Measurements from ENCODE around the gene SUCNR1.
"Not testable (repeated sequence)": the region's sequence is repeated elsewhere in the genome, so short reads cannot be mapped to it uniquely, and the experiment has no call there.

SUCNR1 gene

DNA sequence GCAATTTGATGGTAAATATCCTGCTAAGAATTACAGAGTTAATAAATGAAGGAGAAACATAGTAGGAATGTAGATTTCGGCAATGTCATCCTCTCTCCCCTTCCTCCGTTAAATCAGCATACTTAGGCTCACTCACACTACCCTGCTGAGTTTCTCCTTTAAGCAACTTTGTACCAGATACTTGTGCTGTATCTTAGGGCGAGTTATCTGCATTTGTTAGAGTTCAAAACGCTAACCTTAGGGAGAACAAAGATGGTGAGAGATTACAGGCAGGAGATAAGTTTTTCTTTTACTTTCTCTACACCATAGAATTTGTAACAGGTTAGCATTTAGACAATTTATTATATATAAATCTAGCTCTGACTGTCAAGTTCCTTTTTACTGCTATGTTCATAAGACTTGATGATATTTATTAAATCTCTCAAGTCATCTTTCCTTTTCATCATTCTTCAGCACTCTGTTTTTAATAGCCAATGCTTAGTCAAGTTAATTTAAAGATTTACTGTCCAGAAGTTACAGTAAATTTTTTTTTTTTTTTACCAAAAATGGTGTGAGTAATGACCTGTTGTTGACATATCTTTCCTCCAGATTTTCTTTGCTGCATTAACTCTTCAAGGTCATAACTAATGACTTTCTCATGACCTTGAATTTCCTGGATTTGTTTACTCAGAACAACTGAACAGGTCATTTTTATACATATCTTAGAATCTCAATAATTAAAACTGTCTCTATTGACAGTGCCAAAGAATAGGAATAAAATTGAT is 22.2 kb downstream of the SUCNR1 start:
- H3K9ac ChIP-seq (ENCODE audit: low read length): no peak overlapping the region
- no peak overlapping the region for H3K4me3 ChIP-seq (ENCODE audit: low read length)
- no peak overlapping the region for H3K4me2 ChIP-seq (ENCODE audit: low read length)
- H3K79me2 ChIP-seq (ENCODE audit: control insufficient read depth, insufficient read depth, low read length): no peaks in the 10 kb centered on the region
- peaks cover 2% of the 10 kb centered on the region for H3K4me1 ChIP-seq (ENCODE audit: control insufficient read depth, low read depth, low read length)
- no peak overlapping the region for H3K18ac ChIP-seq (ENCODE audit: low read length)
- no peak overlapping the region for H3K4ac ChIP-seq (ENCODE audit: low read depth, low read length)
- no peaks in the 10 kb centered on the region for H3K36me3 ChIP-seq (ENCODE audit: control insufficient read depth, insufficient read depth, low read length)
- no peak overlapping the region for H4K8ac ChIP-seq (ENCODE audit: low read depth, low read length)
- DNase-seq: peak; percentile 92
- no peak overlapping the region for H2AK5ac ChIP-seq (ENCODE audit: low read length)
- H3K56ac ChIP-seq (ENCODE audit: low read length): no peak overlapping the region
- H3K27ac ChIP-seq (ENCODE audit: low read depth, low read length): no peak overlapping the region
- H3K27me3 ChIP-seq (ENCODE audit: insufficient read depth, low read length, poor library complexity): no peaks in the 10 kb centered on the region
- H2BK15ac ChIP-seq (replicated peaks; ENCODE audit: low read depth): no peak overlapping the region
- no peaks in the 10 kb centered on the region for H3K79me1 ChIP-seq (ENCODE audit: low read length)
- WGBS (ENCODE audit: extremely low coverage, insufficient coverage, low lambda C conversion rate): no CpG with 5 or more reads among the region's 4 CpGs
- no peak overlapping the region for H3K23ac ChIP-seq (ENCODE audit: low read length)
- no peak overlapping the region for H2BK120ac ChIP-seq (ENCODE audit: low read depth, low read length)
- no peak overlapping the region for H4K5ac ChIP-seq (ENCODE audit: low read length)
- H2BK5ac ChIP-seq (ENCODE audit: low read length): no peak overlapping the region

DNA sequence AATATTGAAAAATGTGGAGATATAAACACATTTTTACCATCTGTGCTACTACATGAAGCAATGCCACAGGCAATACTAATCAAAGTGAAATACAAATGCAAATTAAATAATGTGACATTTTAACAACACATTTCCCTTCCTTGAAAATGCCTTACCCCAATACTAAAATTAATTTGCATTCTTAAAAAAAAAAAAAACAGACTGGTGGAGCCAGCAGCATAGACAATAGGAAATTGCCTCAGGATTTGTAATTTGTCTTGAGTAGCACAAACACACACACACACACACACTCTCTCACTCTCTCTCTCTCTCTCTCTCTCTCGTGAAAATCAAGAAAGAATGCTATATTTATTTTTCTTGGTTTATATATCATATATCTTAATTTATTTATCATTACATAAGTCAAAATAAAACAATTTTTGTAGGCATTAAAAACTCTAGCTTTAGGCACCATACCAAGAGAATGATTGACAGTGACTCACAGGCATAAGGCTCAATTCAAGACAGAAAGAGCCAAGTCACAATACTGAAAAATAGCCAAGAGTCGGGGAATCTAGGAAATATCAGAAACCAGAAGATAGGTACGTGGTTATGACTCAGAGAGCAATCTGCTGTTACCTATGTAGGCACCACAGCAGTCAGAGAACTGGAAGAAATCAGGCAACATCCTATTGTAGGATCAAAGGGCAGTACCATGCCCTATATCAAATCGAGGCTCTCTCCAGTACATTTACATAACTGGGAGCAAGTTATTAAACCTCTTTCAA is 23.0 kb downstream of the SUCNR1 start:
- no peaks in the 10 kb centered on the region for H3K79me1 ChIP-seq (ENCODE audit: low read length)
- H3K27me3 ChIP-seq (ENCODE audit: insufficient read depth, low read length, poor library complexity): no peaks in the 10 kb centered on the region
- no peaks in the 10 kb centered on the region for H3K79me2 ChIP-seq (ENCODE audit: control insufficient read depth, insufficient read depth, low read length)

DNA sequence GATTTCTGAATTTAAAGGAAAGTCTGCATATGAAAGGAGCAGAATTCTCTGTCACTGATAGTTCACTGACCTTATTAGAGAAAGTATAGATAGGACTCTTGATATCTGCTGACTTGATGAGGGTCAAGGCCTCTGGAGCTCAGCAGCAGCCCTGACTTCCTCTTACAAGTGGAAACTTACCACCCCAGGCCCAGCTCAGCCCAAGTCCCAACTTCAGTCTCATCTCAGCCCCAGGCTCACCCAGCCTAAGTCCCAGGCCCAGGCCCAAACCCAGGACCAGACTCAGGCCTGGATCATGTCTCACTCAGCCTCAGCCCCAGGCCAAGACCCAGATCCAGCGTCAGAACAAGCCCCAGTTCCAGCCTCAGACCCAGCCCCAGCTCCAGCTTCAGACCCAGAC is 24.7 kb downstream of the SUCNR1 start:
- not testable (repeated sequence) for H3K18ac ChIP-seq (ENCODE audit: low read length); H3K4me1 ChIP-seq (ENCODE audit: control insufficient read depth, low read depth, low read length); H3K23ac ChIP-seq (ENCODE audit: low read length); H3K4ac ChIP-seq (ENCODE audit: low read depth, low read length); H2BK120ac ChIP-seq (ENCODE audit: low read depth, low read length); H2BK15ac ChIP-seq (replicated peaks; ENCODE audit: low read depth); H3K79me1 ChIP-seq (ENCODE audit: low read length); H3K36me3 ChIP-seq (ENCODE audit: control insufficient read depth, insufficient read depth, low read length); H3K56ac ChIP-seq (ENCODE audit: low read length); H2BK5ac ChIP-seq (ENCODE audit: low read length); H3K4me3 ChIP-seq (ENCODE audit: low read length); H3K4me2 ChIP-seq (ENCODE audit: low read length); DNase-seq; H4K5ac ChIP-seq (ENCODE audit: low read length); H3K9ac ChIP-seq (ENCODE audit: low read length); H4K8ac ChIP-seq (ENCODE audit: low read depth, low read length); H3K27ac ChIP-seq (ENCODE audit: low read depth, low read length); H2AK5ac ChIP-seq (ENCODE audit: low read length); H3K79me2 ChIP-seq (ENCODE audit: control insufficient read depth, insufficient read depth, low read length); H3K27me3 ChIP-seq (ENCODE audit: insufficient read depth, low read length, poor library complexity)
- no CpG with 5 or more reads among the region's 1 CpG for WGBS (ENCODE audit: extremely low coverage, insufficient coverage, low lambda C conversion rate)

More for the DNA sequence above, 23.0 kb downstream of the SUCNR1 start:
- no peak overlapping the region for H3K9ac ChIP-seq (ENCODE audit: low read length)
- H4K8ac ChIP-seq (ENCODE audit: low read depth, low read length): no peak overlapping the region
- peaks cover 2% of the 10 kb centered on the region for H3K4me1 ChIP-seq (ENCODE audit: control insufficient read depth, low read depth, low read length)
- H3K56ac ChIP-seq (ENCODE audit: low read length): no peak overlapping the region
- H3K4me3 ChIP-seq (ENCODE audit: low read length): no peak overlapping the region
- no peak overlapping the region for H2BK15ac ChIP-seq (replicated peaks; ENCODE audit: low read depth)
- H3K4ac ChIP-seq (ENCODE audit: low read depth, low read length): no peak overlapping the region
- no peak overlapping the region for H3K27ac ChIP-seq (ENCODE audit: low read depth, low read length)
- no peak overlapping the region for H3K4me2 ChIP-seq (ENCODE audit: low read length)
- no peak overlapping the region for H4K5ac ChIP-seq (ENCODE audit: low read length)
- no peak overlapping the region for H2BK5ac ChIP-seq (ENCODE audit: low read length)
- DNase-seq: no peak
- no peaks in the 10 kb centered on the region for H3K36me3 ChIP-seq (ENCODE audit: control insufficient read depth, insufficient read depth, low read length)
- no peak overlapping the region for H2BK120ac ChIP-seq (ENCODE audit: low read depth, low read length)
- H2AK5ac ChIP-seq (ENCODE audit: low read length): no peak overlapping the region
- no peak overlapping the region for H3K18ac ChIP-seq (ENCODE audit: low read length)
- no CpG with 5 or more reads among the region's 4 CpGs for WGBS (ENCODE audit: extremely low coverage, insufficient coverage, low lambda C conversion rate)
- no peak overlapping the region for H3K23ac ChIP-seq (ENCODE audit: low read length)

DNA sequence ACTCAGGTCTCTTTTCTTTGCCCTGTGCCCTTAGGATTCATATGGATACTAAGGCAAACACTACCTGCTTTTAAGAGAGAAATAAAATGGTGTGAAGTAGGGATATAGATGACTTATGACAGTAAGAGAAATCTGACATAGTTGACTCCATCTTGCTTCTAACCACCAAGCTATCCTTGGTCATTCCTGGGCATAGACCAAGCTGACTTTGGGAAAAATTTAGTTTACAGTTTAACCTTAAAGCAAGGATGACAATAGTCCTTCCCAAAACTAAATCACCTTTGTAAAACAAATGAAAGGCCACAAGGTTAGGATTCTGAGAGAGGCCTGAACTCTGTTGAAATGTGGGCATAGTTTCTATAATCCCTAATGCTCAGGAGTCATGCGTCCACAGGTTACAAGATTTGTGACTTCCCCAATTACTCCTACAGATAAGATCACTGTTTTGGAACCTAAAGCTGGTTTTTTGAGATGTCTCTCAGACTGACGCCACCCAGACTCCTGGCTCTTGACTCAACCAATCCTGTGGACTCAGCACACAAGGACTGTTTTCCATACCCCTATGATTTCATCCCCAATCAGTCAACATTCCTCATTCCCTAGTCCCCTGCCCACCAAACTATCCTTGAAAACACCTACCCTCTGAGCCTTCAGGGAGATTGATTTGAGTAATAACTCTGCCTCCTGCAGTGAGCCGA is 25.3 kb downstream of the SUCNR1 start:
- not testable (repeated sequence) for H2BK5ac ChIP-seq (ENCODE audit: low read length); H3K4me3 ChIP-seq (ENCODE audit: low read length); H3K36me3 ChIP-seq (ENCODE audit: control insufficient read depth, insufficient read depth, low read length); H3K4me2 ChIP-seq (ENCODE audit: low read length); DNase-seq; H2BK120ac ChIP-seq (ENCODE audit: low read depth, low read length); H4K8ac ChIP-seq (ENCODE audit: low read depth, low read length); H3K4me1 ChIP-seq (ENCODE audit: control insufficient read depth, low read depth, low read length); H2AK5ac ChIP-seq (ENCODE audit: low read length); H3K56ac ChIP-seq (ENCODE audit: low read length); H3K27ac ChIP-seq (ENCODE audit: low read depth, low read length); H3K23ac ChIP-seq (ENCODE audit: low read length); H3K79me1 ChIP-seq (ENCODE audit: low read length); H2BK15ac ChIP-seq (replicated peaks; ENCODE audit: low read depth); H4K5ac ChIP-seq (ENCODE audit: low read length); H3K4ac ChIP-seq (ENCODE audit: low read depth, low read length); H3K79me2 ChIP-seq (ENCODE audit: control insufficient read depth, insufficient read depth, low read length); H3K9ac ChIP-seq (ENCODE audit: low read length); H3K27me3 ChIP-seq (ENCODE audit: insufficient read depth, low read length, poor library complexity)
- peak overlapping the region; percentile 60 for H3K18ac ChIP-seq (ENCODE audit: low read length)
- no CpG with 5 or more reads among the region's 3 CpGs for WGBS (ENCODE audit: extremely low coverage, insufficient coverage, low lambda C conversion rate)

DNA sequence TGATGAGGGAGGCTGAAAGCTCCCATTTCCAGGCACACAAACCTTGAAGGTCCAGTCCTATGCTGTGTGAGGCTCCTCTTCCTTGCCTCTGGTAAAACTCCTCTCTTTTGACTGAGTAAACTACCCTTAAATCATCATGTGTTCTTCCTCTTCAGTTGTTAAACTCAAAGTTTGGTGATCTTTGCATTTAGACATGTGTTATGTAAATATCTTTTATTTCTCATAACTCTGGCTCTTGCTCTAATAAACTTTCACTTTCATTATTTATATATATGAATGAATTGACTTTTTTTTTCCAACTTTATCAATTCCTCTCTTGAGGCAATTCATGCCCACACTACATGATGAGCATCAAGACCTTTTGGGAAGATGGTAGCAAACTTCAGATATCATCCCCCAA is 26.6 kb downstream of the SUCNR1 start:
- Histone ChIP-seq H2BK15ac (replicated peaks; ENCODE audit: low read depth) (no peak overlapping the region), H4K8ac (ENCODE audit: low read depth, low read length) (no peak overlapping the region), H2AK5ac (ENCODE audit: low read length) (no peak overlapping the region), H3K4me2 (ENCODE audit: low read length) (no peak overlapping the region), H3K56ac (ENCODE audit: low read length) (no peak overlapping the region), H2BK5ac (ENCODE audit: low read length) (no peak overlapping the region), H2BK120ac (ENCODE audit: low read depth, low read length) (no peak overlapping the region), H3K27me3 (ENCODE audit: insufficient read depth, low read length, poor library complexity) (no peaks in the 10 kb centered on the region), H3K79me2 (ENCODE audit: control insufficient read depth, insufficient read depth, low read length) (no peaks in the 10 kb centered on the region), H3K36me3 (ENCODE audit: control insufficient read depth, insufficient read depth, low read length) (no peaks in the 10 kb centered on the region), H4K5ac (ENCODE audit: low read length) (no peak overlapping the region), H3K23ac (ENCODE audit: low read length) (no peak overlapping the region), H3K4me3 (ENCODE audit: low read length) (no peak overlapping the region), H3K27ac (ENCODE audit: low read depth, low read length) (no peak overlapping the region), H3K18ac (ENCODE audit: low read length) (no peak overlapping the region), H3K9ac (ENCODE audit: low read length) (no peak overlapping the region), H3K79me1 (ENCODE audit: low read length) (no peaks in the 10 kb centered on the region), H3K4ac (ENCODE audit: low read depth, low read length) (no peak overlapping the region), H3K4me1 (ENCODE audit: control insufficient read depth, low read depth, low read length) (peaks cover 5% of the 10 kb centered on the region)
- no peak for DNase-seq
